ENCODE measurements around the gene SLC9A9. TPM values are rescaled to one million over a fixed set of nuclear protein-coding genes. Genes with fewer than 3 reads are reported as not detected.

SLC9A9 gene
- total RNA-seq, 2 donors from 2014 or later: 23.6 to 31.0 TPM

DNA sequence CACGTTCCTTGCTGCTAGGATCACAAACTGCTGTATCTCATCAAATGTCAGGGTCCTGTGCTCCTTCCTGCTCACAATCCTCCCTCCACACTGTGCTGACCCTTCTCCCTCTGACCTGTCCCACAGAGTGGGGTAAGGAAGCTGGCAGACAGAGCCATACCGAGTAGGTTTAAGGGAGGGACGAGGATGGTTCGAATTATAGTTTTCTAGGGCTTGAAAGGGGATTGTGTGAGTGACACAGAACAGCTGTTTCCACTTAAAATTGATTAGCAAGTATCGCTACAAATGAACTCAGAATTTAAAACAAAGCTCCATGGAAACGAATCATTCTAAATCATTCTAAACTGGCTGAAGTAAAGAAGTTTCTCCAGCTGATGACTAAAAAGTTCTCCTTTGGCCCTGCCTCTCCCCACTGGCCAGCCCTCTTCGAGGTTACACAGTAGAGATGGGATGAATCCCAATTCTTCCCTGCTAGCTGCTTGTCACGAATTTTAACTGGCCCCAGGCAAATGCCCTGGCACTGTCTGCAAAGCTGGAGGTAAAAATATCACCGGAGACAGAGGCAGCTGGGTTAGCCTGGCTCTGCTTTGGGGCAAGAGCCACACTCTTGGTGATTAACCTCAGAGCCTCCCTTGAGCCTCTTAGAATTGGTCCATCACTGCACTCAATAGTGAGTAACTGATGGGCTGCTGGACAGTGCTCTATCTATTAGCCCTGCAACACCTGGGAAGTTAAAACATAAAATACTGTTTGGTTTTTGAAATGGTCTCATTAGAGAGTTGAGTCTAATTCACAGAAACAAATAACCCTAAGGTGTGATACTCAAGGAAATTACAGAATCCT is 533.8 kb downstream of the SLC9A9 start:
- no peaks in the 10 kb centered on the region for H3K9me3 ChIP-seq
- WGBS: 64% methylated on average over 9 of the region's 9 CpGs
- no peak for DNase-seq (ENCODE audit: low spot score)

DNA sequence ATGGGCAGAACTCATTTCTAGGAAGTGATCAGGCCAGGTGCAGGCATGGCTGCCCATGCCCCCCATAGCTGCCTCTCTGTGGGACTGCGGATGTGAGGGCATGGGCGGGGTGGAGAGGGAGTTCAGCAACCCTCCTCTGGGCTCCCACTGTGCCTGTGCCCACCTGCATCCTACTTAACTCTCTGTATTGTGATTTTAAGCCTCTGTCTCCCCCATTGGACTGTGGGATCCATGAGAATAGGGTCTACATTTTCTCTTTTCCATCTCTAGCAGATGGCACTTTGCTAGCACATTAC is 534.4 kb downstream of the SLC9A9 start:
- Histone ChIP-seq H3K4me1 (replicated peaks) (no peaks in the 10 kb centered on the region), H3K36me3 (no peaks in the 10 kb centered on the region), H3K27ac (no peak overlapping the region), H3K9me3 (no peaks in the 10 kb centered on the region), H3K4me3 (no peak overlapping the region), H3K27me3 (replicated peaks; ENCODE audit: insufficient read depth) (no peaks in the 10 kb centered on the region)
- intact Hi-C loops (cut with DNase I): no loop called here
- DNase-seq (ENCODE audit: low spot score): no peak
- TF ChIP-seq POLR2A (IDR thresholded peaks at IDR 0.05): no peak
- TF ChIP-seq, protein P1, sequence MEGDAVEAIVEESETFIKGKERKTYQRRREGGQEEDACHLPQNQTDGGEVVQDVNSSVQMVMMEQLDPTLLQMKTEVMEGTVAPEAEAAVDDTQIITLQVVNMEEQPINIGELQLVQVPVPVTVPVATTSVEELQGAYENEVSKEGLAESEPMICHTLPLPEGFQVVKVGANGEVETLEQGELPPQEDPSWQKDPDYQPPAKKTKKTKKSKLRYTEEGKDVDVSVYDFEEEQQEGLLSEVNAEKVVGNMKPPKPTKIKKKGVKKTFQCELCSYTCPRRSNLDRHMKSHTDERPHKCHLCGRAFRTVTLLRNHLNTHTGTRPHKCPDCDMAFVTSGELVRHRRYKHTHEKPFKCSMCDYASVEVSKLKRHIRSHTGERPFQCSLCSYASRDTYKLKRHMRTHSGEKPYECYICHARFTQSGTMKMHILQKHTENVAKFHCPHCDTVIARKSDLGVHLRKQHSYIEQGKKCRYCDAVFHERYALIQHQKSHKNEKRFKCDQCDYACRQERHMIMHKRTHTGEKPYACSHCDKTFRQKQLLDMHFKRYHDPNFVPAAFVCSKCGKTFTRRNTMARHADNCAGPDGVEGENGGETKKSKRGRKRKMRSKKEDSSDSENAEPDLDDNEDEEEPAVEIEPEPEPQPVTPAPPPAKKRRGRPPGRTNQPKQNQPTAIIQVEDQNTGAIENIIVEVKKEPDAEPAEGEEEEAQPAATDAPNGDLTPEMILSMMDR (IDR thresholded peaks at IDR 0.05): no peak
- no peak for TF ChIP-seq POLR2AphosphoS5 (IDR thresholded peaks at IDR 0.05)
- WGBS: 76% methylated on average over 2 of the region's 2 CpGs

More for the DNA sequence above, 533.8 kb downstream of the SLC9A9 start:
- intact Hi-C loops (cut with DNase I): no loop called here
- Histone ChIP-seq H3K4me3 (no peak overlapping the region), H3K27ac (no peak overlapping the region), H3K4me1 (replicated peaks) (no peaks in the 10 kb centered on the region), H3K27me3 (replicated peaks; ENCODE audit: insufficient read depth) (no peaks in the 10 kb centered on the region), H3K36me3 (no peaks in the 10 kb centered on the region)
- TF ChIP-seq, protein P1 (IDR thresholded peaks at IDR 0.05): no peak
- TF ChIP-seq POLR2A (IDR thresholded peaks at IDR 0.05): no peak
- TF ChIP-seq POLR2AphosphoS5 (IDR thresholded peaks at IDR 0.05): no peak

DNA sequence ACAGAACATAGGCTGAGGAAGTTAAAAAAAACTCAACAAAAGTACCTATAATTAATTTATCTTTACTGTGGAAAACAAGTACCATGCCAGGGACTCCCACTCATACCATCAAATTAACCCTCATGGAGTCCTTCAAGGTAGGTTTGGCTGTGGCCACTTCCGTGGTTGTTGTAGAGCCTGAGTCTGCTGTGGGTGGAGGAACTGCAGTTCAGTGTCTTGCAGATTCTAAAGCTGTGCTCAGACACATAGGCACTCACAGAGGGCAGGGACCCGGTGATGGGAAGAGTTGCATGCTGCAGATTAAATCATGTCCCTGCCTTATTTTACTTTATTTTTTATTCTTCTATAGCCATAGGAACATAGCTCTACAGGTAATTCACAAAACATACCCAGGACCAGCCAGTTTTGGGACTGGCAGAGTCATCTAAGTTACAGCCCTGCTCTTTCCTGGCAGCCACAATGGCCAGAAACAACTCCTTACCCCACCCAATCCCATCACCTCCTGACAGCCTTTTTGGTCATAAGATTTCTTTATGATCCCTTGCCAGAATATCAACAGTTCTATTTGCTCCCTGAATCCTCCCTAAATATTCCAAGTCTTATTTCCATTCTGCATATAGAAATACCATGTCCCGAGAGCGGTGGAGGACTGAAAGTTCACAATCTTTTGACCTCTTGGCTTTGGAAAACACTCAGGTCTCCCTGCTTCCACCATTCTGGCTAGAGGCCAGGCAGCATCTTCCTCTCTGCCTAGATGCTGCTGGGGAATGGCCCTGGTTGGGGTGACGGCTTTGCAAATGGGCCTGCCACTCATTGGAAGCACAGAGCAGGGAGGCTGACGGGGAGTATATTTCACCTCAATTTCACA is 535.0 kb downstream of the SLC9A9 start:
- no peak overlapping the region for H3K27ac ChIP-seq
- H3K4me1 ChIP-seq (replicated peaks): no peaks in the 10 kb centered on the region
- H3K36me3 ChIP-seq: no peaks in the 10 kb centered on the region
- no peaks in the 10 kb centered on the region for H3K27me3 ChIP-seq (replicated peaks; ENCODE audit: insufficient read depth)
- intact Hi-C loops (cut with DNase I): no loop called here
- TF ChIP-seq POLR2AphosphoS5 (IDR thresholded peaks at IDR 0.05) (no peak), POLR2A (IDR thresholded peaks at IDR 0.05) (no peak)
- TF ChIP-seq, protein P1 (IDR thresholded peaks at IDR 0.05): no peak
- no peak for DNase-seq (ENCODE audit: low spot score)
- WGBS: 86% methylated on average over 6 of the region's 6 CpGs
- no peak overlapping the region for H3K4me3 ChIP-seq
- H3K9me3 ChIP-seq: no peaks in the 10 kb centered on the region

DNA sequence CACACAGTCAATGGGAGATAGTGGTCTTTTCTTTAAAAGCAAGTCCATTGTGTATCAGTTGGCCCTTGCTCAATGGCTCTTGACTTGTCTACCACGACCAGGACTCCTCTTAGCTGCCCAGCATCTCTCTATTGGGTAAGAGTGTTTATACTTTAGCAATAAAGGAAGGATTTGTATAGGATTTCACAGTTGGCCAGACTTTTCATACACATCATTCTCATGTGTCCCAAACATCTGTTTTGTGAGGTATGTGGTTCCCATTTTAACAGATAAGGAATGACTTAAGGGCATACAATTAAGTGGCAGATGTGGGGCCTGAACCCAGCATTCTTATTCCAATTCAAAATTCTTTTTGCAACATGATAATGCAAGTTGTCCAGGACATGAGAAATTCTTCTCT is 537.2 kb downstream of the SLC9A9 start:
- no peaks in the 10 kb centered on the region for H3K36me3 ChIP-seq
- no peaks in the 10 kb centered on the region for H3K9me3 ChIP-seq
- H3K4me1 ChIP-seq (replicated peaks): no peaks in the 10 kb centered on the region
- intact Hi-C loops (cut with DNase I): no loop called here
- no peak for TF ChIP-seq POLR2A (IDR thresholded peaks at IDR 0.05)
- TF ChIP-seq, protein P1 (IDR thresholded peaks at IDR 0.05): no peak
- TF ChIP-seq POLR2AphosphoS5 (IDR thresholded peaks at IDR 0.05): no peak
- no peaks in the 10 kb centered on the region for H3K27me3 ChIP-seq (replicated peaks; ENCODE audit: insufficient read depth)
- 86% methylated on average over 1 of the region's 1 CpG for WGBS
- DNase-seq (ENCODE audit: low spot score): no peak
- H3K27ac ChIP-seq: no peak overlapping the region
- no peak overlapping the region for H3K4me3 ChIP-seq

All from prostate gland (tissue), 2 donors.